Loucy (cell line): ENCODE results near the gene NXN.

Source experiments
- H2AFZ ChIP-seq: fragments of 200-600 bp; sonication (generic); 2 replicates; pipeline ENCODE4 v1.6.0; 2016; ENCODE audit warnings: antibody characterized with exemption, mild to moderate bottlenecking, low read length, moderate library complexity
- H3F3A ChIP-seq: fragments of 200-600 bp; 2 replicates; pipeline ENCODE4 v1.6.0; 2016; ENCODE audit warnings: antibody characterized with exemption, low read depth, mild to moderate bottlenecking
- H3K27me3 ChIP-seq: fragments of 200-600 bp; sonication (generic); 2 replicates; pipeline ENCODE4 v1.6.1; 2014; ENCODE audit warnings: low read length, mild to moderate bottlenecking; ENCODE audit not compliant: insufficient read depth, poor library complexity, severe bottlenecking
- H3K36me3 ChIP-seq: fragments of 200-600 bp; sonication (generic); 2 replicates; pipeline ENCODE4 v1.6.1; 2016; ENCODE audit warnings: low read length; ENCODE audit not compliant: insufficient read depth
- H3K4me1 ChIP-seq: fragments of 200-600 bp; sonication (generic); 2 replicates; pipeline ENCODE4 v1.5.1; 2014; ENCODE audit warnings: low read length, mild to moderate bottlenecking; ENCODE audit not compliant: insufficient read depth, poor library complexity, severe bottlenecking
- H3K4me2 ChIP-seq: fragments of 200-600 bp; sonication (generic); 2 replicates; pipeline ENCODE4 v1.6.0; 2014; ENCODE audit warnings: antibody characterized with exemption, low read length, low read depth, mild to moderate bottlenecking; ENCODE audit not compliant: poor library complexity, severe bottlenecking
- H3K4me3 ChIP-seq: fragments of 200-600 bp; sonication (generic); 2 replicates; pipeline ENCODE4 v1.5.1; 2014; ENCODE audit warnings: low read length, mild to moderate bottlenecking, mixed read lengths; ENCODE audit not compliant: poor library complexity, severe bottlenecking
- H3K79me2 ChIP-seq: fragments of 200-600 bp; sonication (generic); 2 replicates; pipeline ENCODE4 v1.6.1; 2014; ENCODE audit warnings: low read length; ENCODE audit not compliant: insufficient read depth
- H3K9ac ChIP-seq: fragments of 200-600 bp; sonication (generic); 2 replicates; pipeline ENCODE4 v1.6.0; 2014; ENCODE audit warnings: mild to moderate bottlenecking, low read depth, low read length, moderate library complexity; ENCODE audit not compliant: poor library complexity, severe bottlenecking
- H3K9me2 ChIP-seq: fragments of 200-600 bp; sonication (generic); replicated peaks from 2 replicates; pipeline ENCODE4 v1.6.1; 2016; ENCODE audit warnings: low read depth, low read length, mixed read lengths
- H3K9me3 ChIP-seq: fragments of 200-600 bp; sonication (generic); 2 replicates; pipeline ENCODE4 v1.6.1; 2014; ENCODE audit warnings: mild to moderate bottlenecking, antibody characterized with exemption, low read length, low read depth; ENCODE audit not compliant: insufficient read depth
- H4K20me1 ChIP-seq: fragments of 200-600 bp; sonication (generic); 2 replicates; pipeline ENCODE4 v1.6.0; 2014; ENCODE audit warnings: antibody characterized with exemption, low read length, mild to moderate bottlenecking; ENCODE audit not compliant: insufficient read depth, poor library complexity, severe bottlenecking
- CTCF ChIP-seq: fragments of 200-600 bp; sonication (generic); conservative IDR thresholded peaks from 2 replicates; pipeline ENCODE4 v1.5.1; 2014; ENCODE audit warnings: mild to moderate bottlenecking, antibody characterized with exemption, low read length
- EZH2phosphoT487 ChIP-seq: fragments of 200-600 bp; IDR thresholded peaks from 2 replicates; pipeline ENCODE4 v1.6.1; 2018; ENCODE audit warnings: antibody characterized with exemption, mild to moderate bottlenecking, moderate library complexity, borderline replicate concordance

The NXN gene

GRCh38 chr17:933312-934073, 46.1 kb downstream of the NXN start:
- Histone ChIP-seq H3K9me2 (no peaks in the 10 kb centered on the region), H3K79me2 (no peaks in the 10 kb centered on the region), H3F3A (no peaks in the 10 kb centered on the region), H3K4me3 (no peak overlapping the region), H3K9me3 (peaks cover 5% of the 10 kb centered on the region; the same call in 1 of the 2 replicates), H2AFZ (no peak overlapping the region), H3K4me2 (no peak overlapping the region), H3K36me3 (no peaks in the 10 kb centered on the region), H4K20me1 (no peaks in the 10 kb centered on the region), H3K27me3 (no peaks in the 10 kb centered on the region), H3K9ac (no peak overlapping the region), H3K4me1 (no peaks in the 10 kb centered on the region)
- TF ChIP-seq CTCF (no peak), EZH2phosphoT487 (no peak)

GRCh38 chr17:930258-930657, 49.3 kb downstream of the NXN start:
- H3K9me2 ChIP-seq, result no peaks in the 10 kb centered on the region
- TF ChIP-seq CTCF, result no peak
- no peak overlapping the region for H3K4me3 ChIP-seq
- H3F3A ChIP-seq, result no peaks in the 10 kb centered on the region
- H3K4me2 ChIP-seq, result no peak overlapping the region
- H4K20me1 ChIP-seq, result no peaks in the 10 kb centered on the region
- H2AFZ ChIP-seq, result no peak overlapping the region
- H3K27me3 ChIP-seq, result no peaks in the 10 kb centered on the region
- no peak overlapping the region for H3K9ac ChIP-seq
- H3K79me2 ChIP-seq, result no peaks in the 10 kb centered on the region
- H3K4me1 ChIP-seq, result no peaks in the 10 kb centered on the region
- no peaks in the 10 kb centered on the region for H3K36me3 ChIP-seq
- H3K9me3 ChIP-seq, result peaks cover 5% of the 10 kb centered on the region; the same call in 1 of the 2 replicates

DNA sequence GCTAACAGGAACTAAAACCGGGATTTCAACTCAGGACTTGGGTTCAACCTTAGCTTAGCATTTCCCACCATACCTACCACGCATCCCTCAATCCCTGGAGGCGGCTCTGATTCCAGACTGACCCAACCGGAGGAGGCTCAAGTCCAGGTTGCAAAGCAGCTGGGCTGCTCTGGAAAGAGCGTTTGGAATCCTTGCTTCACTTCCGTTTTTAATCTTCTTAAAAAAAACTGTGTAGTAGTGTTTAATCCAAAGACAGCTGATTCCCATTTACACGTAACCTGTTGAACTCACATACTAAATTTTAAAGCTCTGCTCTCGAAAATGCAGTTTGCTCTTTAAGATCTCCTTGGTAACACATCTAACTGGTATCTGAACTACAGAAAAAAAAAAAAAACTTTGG, 50.0 kb downstream of the NXN start:
- Histone ChIP-seq H3K9me3 (peaks cover 5% of the 10 kb centered on the region; the same call in 1 of the 2 replicates), H3K36me3 (no peaks in the 10 kb centered on the region), H3K4me2 (no peak overlapping the region), H3K4me1 (no peaks in the 10 kb centered on the region), H4K20me1 (no peaks in the 10 kb centered on the region), H2AFZ (no peak overlapping the region), H3K9ac (no peak overlapping the region), H3K4me3 (no peak overlapping the region), H3K79me2 (no peaks in the 10 kb centered on the region), H3K27me3 (no peaks in the 10 kb centered on the region), H3F3A (no peaks in the 10 kb centered on the region), H3K9me2 (no peaks in the 10 kb centered on the region)
- TF ChIP-seq CTCF (no peak), EZH2phosphoT487 (no peak)
